ENCODE data around the gene FLAD1.

DNA sequence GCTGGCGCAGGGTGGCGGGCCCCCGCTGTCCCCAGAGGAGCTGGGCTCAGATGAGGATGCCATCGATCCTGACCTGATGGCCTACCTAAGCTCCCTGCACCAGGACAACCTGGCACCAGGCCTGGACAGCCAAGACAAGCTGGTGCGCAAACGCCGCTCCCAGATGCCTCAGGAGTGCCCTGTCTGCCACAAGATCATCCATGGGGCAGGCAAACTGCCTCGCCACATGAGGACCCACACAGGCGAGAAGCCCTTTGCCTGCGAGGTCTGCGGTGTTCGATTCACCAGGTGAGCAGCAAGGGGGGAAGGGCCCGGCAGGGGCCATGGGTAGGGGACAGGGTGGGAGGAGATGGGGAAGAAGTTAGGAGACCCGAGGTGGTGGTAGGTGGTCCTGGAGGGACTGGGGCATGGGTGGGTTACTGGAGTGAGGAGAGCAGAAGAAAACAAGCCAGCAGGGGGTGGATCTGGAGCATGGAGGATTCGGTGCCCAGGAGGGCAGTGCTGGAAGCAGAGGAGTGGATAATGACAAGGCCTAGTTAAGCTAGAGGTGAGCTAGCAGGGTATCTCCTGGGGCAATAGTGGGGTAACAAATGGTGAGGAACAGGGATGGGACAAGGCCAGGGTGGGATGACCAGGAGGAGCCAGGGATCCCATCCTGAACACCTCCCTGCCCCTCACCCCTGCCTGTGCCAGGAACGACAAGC lies 32.5 kb downstream of the FLAD1 start:
- TF ChIP-seq POLR2A (IDR thresholded peaks at IDR 0.05) (no peak), POLR2AphosphoS5 (IDR thresholded peaks at IDR 0.05) (no peak)
- TF ChIP-seq, protein P1, sequence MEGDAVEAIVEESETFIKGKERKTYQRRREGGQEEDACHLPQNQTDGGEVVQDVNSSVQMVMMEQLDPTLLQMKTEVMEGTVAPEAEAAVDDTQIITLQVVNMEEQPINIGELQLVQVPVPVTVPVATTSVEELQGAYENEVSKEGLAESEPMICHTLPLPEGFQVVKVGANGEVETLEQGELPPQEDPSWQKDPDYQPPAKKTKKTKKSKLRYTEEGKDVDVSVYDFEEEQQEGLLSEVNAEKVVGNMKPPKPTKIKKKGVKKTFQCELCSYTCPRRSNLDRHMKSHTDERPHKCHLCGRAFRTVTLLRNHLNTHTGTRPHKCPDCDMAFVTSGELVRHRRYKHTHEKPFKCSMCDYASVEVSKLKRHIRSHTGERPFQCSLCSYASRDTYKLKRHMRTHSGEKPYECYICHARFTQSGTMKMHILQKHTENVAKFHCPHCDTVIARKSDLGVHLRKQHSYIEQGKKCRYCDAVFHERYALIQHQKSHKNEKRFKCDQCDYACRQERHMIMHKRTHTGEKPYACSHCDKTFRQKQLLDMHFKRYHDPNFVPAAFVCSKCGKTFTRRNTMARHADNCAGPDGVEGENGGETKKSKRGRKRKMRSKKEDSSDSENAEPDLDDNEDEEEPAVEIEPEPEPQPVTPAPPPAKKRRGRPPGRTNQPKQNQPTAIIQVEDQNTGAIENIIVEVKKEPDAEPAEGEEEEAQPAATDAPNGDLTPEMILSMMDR (IDR thresholded peaks at IDR 0.05) = no peak
